ENCODE results near the gene TWIST2. TPM values are rescaled to one million over a fixed set of nuclear protein-coding genes. Genes with fewer than 3 reads are reported as not detected.

TWIST2 gene
- total RNA-seq, 6 donors from 2014 or later = 10.5 to 29.3 (median 23.4) TPM

DNA sequence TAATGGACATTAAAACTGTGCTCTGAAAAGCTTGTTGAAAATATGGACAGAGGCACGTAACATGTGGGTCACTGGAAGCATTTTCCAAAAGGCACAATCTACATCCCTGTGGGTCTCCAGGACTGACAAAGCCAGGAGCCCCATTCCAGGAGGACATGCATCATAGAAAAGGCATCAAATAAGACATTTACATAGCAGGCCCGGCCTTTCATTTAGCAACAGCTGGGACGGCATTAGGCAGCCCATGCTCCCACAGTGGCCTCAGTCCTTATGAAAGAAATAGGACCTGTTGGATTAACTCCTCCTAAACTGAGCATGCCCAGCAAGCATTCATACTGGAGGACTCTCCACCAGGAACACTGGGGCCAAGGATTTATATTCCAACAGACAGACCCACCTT, 72.2 kb downstream of the TWIST2 start:
- Histone ChIP-seq H3K9me3 (no peaks in the 10 kb centered on the region), H3K4me1 (no peaks in the 10 kb centered on the region), H3K36me3 (no peaks in the 10 kb centered on the region), H3K27ac (no peak overlapping the region), H3K4me3 (no peak overlapping the region), H3K27me3 (no peaks in the 10 kb centered on the region)
- 81% methylated on average over 3 of the region's 3 CpGs; no CpG with 5 or more reads in 1 of the 2 donors for WGBS, 2 donors
- ATAC-seq (ENCODE audit: low FRiP score in 2 of 2) (no peak), DNase-seq (peak in 1 of 2 donors; percentile 3)
- TF ChIP-seq EP300 (IDR thresholded peaks at IDR 0.05) = no peak
- no peak for TF ChIP-seq POLR2AphosphoS5 (IDR thresholded peaks at IDR 0.05)
- TF ChIP-seq, protein P1, sequence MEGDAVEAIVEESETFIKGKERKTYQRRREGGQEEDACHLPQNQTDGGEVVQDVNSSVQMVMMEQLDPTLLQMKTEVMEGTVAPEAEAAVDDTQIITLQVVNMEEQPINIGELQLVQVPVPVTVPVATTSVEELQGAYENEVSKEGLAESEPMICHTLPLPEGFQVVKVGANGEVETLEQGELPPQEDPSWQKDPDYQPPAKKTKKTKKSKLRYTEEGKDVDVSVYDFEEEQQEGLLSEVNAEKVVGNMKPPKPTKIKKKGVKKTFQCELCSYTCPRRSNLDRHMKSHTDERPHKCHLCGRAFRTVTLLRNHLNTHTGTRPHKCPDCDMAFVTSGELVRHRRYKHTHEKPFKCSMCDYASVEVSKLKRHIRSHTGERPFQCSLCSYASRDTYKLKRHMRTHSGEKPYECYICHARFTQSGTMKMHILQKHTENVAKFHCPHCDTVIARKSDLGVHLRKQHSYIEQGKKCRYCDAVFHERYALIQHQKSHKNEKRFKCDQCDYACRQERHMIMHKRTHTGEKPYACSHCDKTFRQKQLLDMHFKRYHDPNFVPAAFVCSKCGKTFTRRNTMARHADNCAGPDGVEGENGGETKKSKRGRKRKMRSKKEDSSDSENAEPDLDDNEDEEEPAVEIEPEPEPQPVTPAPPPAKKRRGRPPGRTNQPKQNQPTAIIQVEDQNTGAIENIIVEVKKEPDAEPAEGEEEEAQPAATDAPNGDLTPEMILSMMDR (IDR thresholded peaks at IDR 0.05) = no peak
- no peak for TF ChIP-seq POLR2A (IDR thresholded peaks at IDR 0.05)

DNA sequence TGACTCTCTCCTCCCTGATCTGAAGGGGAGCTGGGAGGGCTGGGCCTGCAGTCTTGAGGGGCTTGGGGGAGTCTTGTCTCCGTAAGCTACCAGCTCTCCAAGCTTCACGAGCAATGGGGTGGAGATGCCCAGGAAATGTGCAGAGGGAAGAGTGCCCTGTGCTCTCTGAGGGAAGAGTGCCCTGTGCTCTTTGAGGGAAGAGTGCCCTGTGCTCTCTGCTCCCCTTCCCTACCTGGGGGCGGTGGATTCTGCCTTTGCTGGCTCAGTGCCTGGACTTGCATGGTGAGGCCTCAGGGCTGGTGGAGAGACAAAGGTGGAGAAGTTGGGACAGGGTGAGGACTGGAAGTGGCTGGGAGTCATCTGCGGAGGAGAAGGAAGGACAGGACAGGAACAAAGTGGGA, 72.7 kb downstream of the TWIST2 start:
- WGBS, 2 donors = 82 to 84% methylated on average over 3 to 4 of the region's 4 CpGs
- DNase-seq (peak in 1 of 2 donors; percentile 14), ATAC-seq (ENCODE audit: low FRiP score in 2 of 2) (no peak)
- no peaks in the 10 kb centered on the region for H3K4me1 ChIP-seq
- H3K27ac ChIP-seq = no peak overlapping the region
- TF ChIP-seq POLR2A (IDR thresholded peaks at IDR 0.05) = no peak
- TF ChIP-seq POLR2AphosphoS5 (IDR thresholded peaks at IDR 0.05) = no peak
- TF ChIP-seq EP300 (IDR thresholded peaks at IDR 0.05) = no peak
- TF ChIP-seq, protein P1 (IDR thresholded peaks at IDR 0.05) = no peak
- no peaks in the 10 kb centered on the region for H3K27me3 ChIP-seq
- H3K4me3 ChIP-seq = no peak overlapping the region
- no peaks in the 10 kb centered on the region for H3K36me3 ChIP-seq
- no peaks in the 10 kb centered on the region for H3K9me3 ChIP-seq

DNA sequence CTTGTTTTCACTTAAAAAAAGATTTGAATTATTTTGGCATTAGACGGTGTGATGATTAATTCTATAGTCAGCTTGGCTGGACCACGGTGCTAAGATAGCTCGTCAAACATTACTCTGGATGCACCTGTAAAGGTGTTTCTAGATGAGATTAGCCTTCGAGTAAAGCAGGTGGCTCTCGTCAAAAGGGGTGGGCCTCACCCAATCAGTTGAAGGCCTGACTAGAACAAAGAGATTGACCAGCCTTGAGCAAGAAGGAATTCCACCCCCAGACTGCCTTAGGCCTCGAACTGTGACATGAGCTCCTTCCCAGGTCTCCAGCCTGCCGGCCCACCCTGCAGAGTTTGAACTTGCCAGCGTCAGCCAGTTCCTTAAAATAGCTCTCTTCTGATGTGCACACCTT, 73.4 kb downstream of the TWIST2 start:
- Histone ChIP-seq H3K36me3 (no peaks in the 10 kb centered on the region), H3K9me3 (no peaks in the 10 kb centered on the region), H3K4me1 (no peaks in the 10 kb centered on the region), H3K27ac (no peak overlapping the region), H3K4me3 (no peak overlapping the region), H3K27me3 (no peaks in the 10 kb centered on the region)
- WGBS, 2 donors = 78 to 86% methylated on average over 8 of the region's 8 CpGs
- ATAC-seq (ENCODE audit: low FRiP score in 2 of 2) (no peak), DNase-seq (peak in 1 of 2 donors; percentile 12)
- no peak for TF ChIP-seq EP300 (IDR thresholded peaks at IDR 0.05)
- TF ChIP-seq POLR2A (IDR thresholded peaks at IDR 0.05) = no peak
- TF ChIP-seq, protein P1 (IDR thresholded peaks at IDR 0.05) = no peak
- no peak for TF ChIP-seq POLR2AphosphoS5 (IDR thresholded peaks at IDR 0.05)

DNA sequence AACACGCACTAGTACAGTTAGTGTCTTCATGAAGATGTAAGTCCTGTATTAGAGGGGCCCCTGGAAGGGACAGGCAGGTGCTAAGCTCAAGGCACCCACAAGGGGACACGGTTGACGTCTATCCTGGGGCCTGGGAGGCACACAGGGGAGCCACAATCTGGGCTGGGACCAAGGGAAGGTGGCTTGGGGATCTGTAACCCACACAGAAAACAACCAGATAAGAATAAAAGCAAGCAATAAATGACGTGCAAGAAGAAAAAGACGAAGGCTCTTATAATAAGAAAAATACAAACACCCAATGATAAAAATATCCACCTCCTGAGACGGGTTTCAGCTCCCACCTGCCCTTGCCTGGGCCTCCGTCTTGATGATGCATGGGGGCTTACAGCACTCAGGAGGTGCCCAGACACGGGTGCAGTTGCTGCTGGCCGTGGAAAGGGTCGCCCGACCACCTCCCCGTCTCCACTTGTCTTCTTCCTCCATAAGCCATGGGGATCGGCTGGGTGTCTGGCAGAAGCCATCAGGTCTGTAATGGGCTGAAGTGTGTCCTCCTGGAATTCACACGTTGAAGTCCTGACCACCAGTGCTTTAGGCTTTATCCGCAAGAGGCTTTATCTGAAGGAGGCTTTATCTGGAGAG, 73.9 kb downstream of the TWIST2 start:
- H3K9me3 ChIP-seq = no peaks in the 10 kb centered on the region
- no peak for ATAC-seq (ENCODE audit: low FRiP score in 2 of 2)
- no peaks in the 10 kb centered on the region for H3K27me3 ChIP-seq
- TF ChIP-seq, protein P1 (IDR thresholded peaks at IDR 0.05) = no peak
- TF ChIP-seq POLR2A (IDR thresholded peaks at IDR 0.05) = no peak
- TF ChIP-seq EP300 (IDR thresholded peaks at IDR 0.05) = no peak
- no peak for TF ChIP-seq POLR2AphosphoS5 (IDR thresholded peaks at IDR 0.05)
- H3K27ac ChIP-seq = no peak overlapping the region
- peak in 1 of 2 donors; percentile 15 for DNase-seq
- no peak overlapping the region for H3K4me3 ChIP-seq
- H3K36me3 ChIP-seq = no peaks in the 10 kb centered on the region
- WGBS, 2 donors = 76 to 79% methylated on average over 13 of the region's 15 CpGs
- no peaks in the 10 kb centered on the region for H3K4me1 ChIP-seq

DNA sequence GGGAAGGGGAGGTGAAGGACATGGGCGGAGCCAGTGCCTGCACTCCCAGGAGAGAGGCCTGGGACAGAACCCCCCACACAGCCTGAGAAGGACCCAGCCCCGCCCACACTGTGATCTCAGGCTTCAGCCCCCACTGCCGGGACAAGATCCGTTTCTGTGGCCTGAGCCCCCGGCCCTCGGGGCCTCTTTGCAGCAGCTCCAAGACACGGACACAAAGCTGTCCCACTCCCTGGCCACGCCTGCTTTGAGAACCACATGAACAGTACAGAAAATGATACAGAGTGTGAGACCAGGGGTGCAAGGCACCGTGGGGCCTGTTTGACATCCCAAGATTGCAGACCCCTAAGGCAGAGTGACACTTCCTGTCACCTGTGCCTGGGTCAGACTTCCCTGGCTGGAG, 74.5 kb downstream of the TWIST2 start:
- ATAC-seq (ENCODE audit: low FRiP score in 2 of 2) = no peak
- Histone ChIP-seq H3K4me3 (no peak overlapping the region), H3K27ac (no peak overlapping the region), H3K4me1 (no peaks in the 10 kb centered on the region), H3K9me3 (no peaks in the 10 kb centered on the region), H3K36me3 (no peaks in the 10 kb centered on the region), H3K27me3 (no peaks in the 10 kb centered on the region)
- TF ChIP-seq POLR2A (IDR thresholded peaks at IDR 0.05) = no peak
- TF ChIP-seq POLR2AphosphoS5 (IDR thresholded peaks at IDR 0.05) = no peak
- TF ChIP-seq, protein P1 (IDR thresholded peaks at IDR 0.05) = no peak
- no peak for TF ChIP-seq EP300 (IDR thresholded peaks at IDR 0.05)
- peak in 1 of 2 donors; percentile 16 for DNase-seq
- 62 to 64% methylated on average over 9 of the region's 9 CpGs for WGBS, 2 donors
